Kidney (tissue), 14 donors: ENCODE results near the gene PCDHGC3. TPM values are rescaled to one million over a fixed set of nuclear protein-coding genes. Genes with fewer than 3 reads are reported as not detected.

ENCODE experiments used
- DNase-seq, 5 donors: peaks; one replicate each; pipeline ENCODE4 v3.0.0-alpha.2; 2013 to 2020
- FAIRE-seq: peaks from 2 replicates; lab custom pipeline; 2012; peaks lifted over from hg19 to GRCh38; lab: Jason Lieb, UNC
- H3K27ac ChIP-seq, 2 donors: one replicate each; pipeline ENCODE4 v1.7.0; 2013; ENCODE audit warnings: low read depth in 2 of 2, low read length in 2 of 2, inconsistent platforms in 1 of 2
- H3K27me3 ChIP-seq: one replicate; pipeline ENCODE4 v1.7.1; 2013; ENCODE audit warnings: low read length, inconsistent platforms; ENCODE audit not compliant: control insufficient read depth, insufficient read depth
- H3K36me3 ChIP-seq, 3 donors: one replicate each; pipeline versions ENCODE4 v1.7.0 to v1.7.1; 2013; ENCODE audit warnings: low read length in 3 of 3, control low read depth in 1 of 3, inconsistent platforms in 1 of 3; ENCODE audit not compliant: insufficient read depth in 3 of 3, control insufficient read depth in 2 of 3
- H3K4me1 ChIP-seq, 3 donors: one replicate each; pipeline versions ENCODE4 v1.7.0 to v1.7.1; 2013; ENCODE audit warnings: low read length in 3 of 3, inconsistent platforms in 1 of 3, low read depth in 1 of 3; ENCODE audit not compliant: control insufficient read depth in 2 of 3, insufficient read depth in 2 of 3
- H3K4me3 ChIP-seq, 3 donors: one replicate each; pipeline versions ENCODE4 v1.7.0 to v1.8.1; 2013; ENCODE audit warnings: low read length in 3 of 3, control low read depth in 1 of 3, inconsistent platforms in 1 of 3
- H3K9ac ChIP-seq, 3 donors: one replicate each; pipeline versions ENCODE4 v1.7.0 to v1.7.1; 2013; ENCODE audit warnings: low read length in 3 of 3, control low read depth in 1 of 3, inconsistent platforms in 1 of 3
- H3K9me3 ChIP-seq, 3 donors: one replicate each; pipeline versions ENCODE4 v1.7.0 to v1.7.1; 2013; ENCODE audit warnings: low read length in 3 of 3, control low read depth in 1 of 3, inconsistent platforms in 1 of 3; ENCODE audit not compliant: control insufficient read depth in 2 of 3, insufficient read depth in 1 of 3
- CTCF ChIP-seq: IDR thresholded peaks from 3 replicates; pipeline ENCODE4 v1.5.1; 2012; ENCODE audit warnings: mild to moderate bottlenecking, moderate library complexity, borderline replicate concordance; ENCODE audit not compliant: insufficient read depth; ENCODE audit errors: extremely low read depth
- intact Hi-C: fragments of 100-400 bp; cut with DNase I; formaldehyde crosslinking; loops from one replicate; pipeline ENCODE4 v1.11.1; 2022
- polyA plus RNA-seq: library from polyadenylated mRNA; stranded (reverse); fragments of 350-450 nt; fragmentation: Illumina TruSeq; extraction: RNeasy Lipid Tissue Mini Kit (QIAGEN cat#74804); gene quantifications from one replicate; pipeline ENCODE4 v1.2.3, GENCODE V29; 2014; ENCODE audit warnings: low read depth, low replicate concordance; ENCODE audit not compliant: insufficient read depth
- total RNA-seq: library from RNA; stranded (reverse); fragmentation: NEBNext Ultra II Directional; extraction: Animal tissue kit (Norgen Biotek cat#: 25700); gene quantifications from one replicate; pipeline ENCODE4 v1.2.1, GENCODE V29; 2021
- donor health status: control.
- donor health status: control.
- donor health status: control.
- donor health status: control.
- donor health status: control.
- donor health status: DM: yes; HTN: yes; CAD: no.
- donor health status: Normal renal cell carcinoma (clear cell type).

PCDHGC3 gene
- total and polyA plus RNA-seq, 2 donors from 2014 or later: 41.0 to 51.5 TPM

GRCh38 chr5:141512911-141513626, 37.3 kb downstream of the PCDHGC3 start:
- intact Hi-C loops: no loop called here
- H3K36me3 ChIP-seq: peaks cover 5 to 17% (median 6%) of the 10 kb centered on the region in 3 donors
- no peak for FAIRE-seq
- peak overlapping the region; percentile 74 to 99 (median 75) for H3K9ac ChIP-seq
- H3K4me3 ChIP-seq: peak overlapping the region; percentile 92 to 99 (median 93)
- H3K4me1 ChIP-seq: peaks cover 11 to 16% (median 14%) of the 10 kb centered on the region in 3 donors
- no peaks in the 10 kb centered on the region for H3K9me3 ChIP-seq
- no peaks in the 10 kb centered on the region for H3K27me3 ChIP-seq
- DNase-seq: peak; percentile 80 to 93 (median 90)
- H3K27ac ChIP-seq: peak overlapping the region; percentile 68 to 77
- no peak for TF ChIP-seq CTCF

DNA sequence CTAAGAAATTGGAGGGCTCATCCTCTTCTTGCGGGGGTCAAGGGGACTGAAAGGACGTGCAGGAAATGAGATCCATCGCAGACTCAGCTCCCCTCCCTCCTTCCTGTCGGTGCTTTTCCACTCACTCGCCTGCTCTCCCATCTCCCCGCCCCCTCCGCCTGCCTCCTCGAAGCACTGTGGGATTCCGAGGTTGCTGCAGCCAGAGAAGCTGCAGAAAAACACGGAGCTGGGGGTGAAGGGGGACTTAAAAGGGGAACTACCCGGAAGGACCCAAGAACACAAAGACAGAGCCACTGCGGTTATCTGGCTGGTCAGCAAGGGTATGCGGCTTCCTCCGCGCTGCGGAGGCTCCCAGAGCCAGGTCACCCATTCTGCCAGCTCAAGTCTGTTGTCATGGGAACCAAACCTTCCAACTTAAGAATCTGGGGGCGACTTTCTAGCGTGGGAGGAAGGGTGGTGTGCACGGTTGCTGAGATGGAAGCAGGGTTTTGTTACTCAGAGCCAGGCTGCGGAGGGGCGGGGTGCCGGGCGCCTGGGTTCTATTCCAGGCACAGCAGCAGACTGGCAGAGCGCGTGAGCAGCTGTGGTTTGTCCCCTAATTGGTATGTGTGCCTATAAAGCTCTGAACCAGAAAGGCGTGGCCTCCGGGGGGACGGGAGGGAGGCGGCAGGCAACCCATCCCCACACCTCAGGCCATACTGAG, 38.0 kb downstream of the PCDHGC3 start:
- peak overlapping the region; percentile 69 to 77 for H3K27ac ChIP-seq
- FAIRE-seq (no peak), DNase-seq (peak; percentile 88 to 95 (median 92))
- peaks cover 6 to 18% (median 7%) of the 10 kb centered on the region in 3 donors for H3K36me3 ChIP-seq
- intact Hi-C loops: no loop called here
- peaks cover 11 to 16% (median 14%) of the 10 kb centered on the region in 3 donors for H3K4me1 ChIP-seq
- H3K9me3 ChIP-seq: no peaks in the 10 kb centered on the region
- H3K27me3 ChIP-seq: no peaks in the 10 kb centered on the region
- H3K4me3 ChIP-seq: peak overlapping the region; percentile 92 to 99 (median 93)
- peak overlapping the region in 2 of 3 donors; percentile 75 to 99 for H3K9ac ChIP-seq
- no peak for TF ChIP-seq CTCF

DNA sequence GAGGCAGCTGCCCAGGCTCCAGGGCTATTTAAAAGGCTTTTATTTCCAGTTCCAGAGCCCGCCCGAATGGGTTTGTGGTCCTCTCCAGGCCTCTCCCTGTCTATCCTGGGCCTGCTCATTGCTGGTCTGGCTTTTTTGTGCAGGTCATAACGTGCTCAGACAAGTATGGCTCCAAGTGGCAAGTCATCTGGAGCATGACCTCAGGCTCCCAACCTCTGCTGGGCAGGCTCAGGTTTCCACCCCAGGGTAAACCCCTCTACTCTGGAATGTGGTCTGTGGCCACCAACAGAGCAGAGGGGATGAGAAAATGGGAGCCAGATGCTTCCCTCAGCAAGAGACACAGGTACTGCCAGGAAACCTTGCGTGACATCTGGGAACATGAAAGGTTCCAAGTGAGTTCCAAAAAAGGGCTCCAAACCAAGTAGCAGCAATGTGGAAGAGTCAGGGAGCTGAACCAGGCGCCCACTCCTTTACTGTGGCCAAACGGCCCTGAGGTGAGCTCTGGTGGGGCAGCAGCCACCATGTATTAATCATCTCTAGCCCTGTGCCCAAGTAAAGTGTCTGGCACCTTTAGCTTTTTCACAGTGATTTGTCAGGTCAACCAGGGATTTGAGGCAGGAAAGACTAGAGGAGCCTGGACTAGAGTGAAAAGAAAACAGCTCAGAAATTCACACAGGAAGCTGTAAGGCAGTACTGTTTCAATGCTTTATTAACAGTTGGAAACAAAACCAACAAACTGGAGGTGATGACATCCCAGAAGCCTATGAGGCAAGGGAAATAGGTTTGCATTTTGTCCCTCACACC, 38.8 kb downstream of the PCDHGC3 start:
- H3K9ac ChIP-seq: no peak overlapping the region
- TF ChIP-seq CTCF: no peak
- FAIRE-seq (no peak), DNase-seq (peak in 1 of 5 donors; percentile 56)
- H3K27me3 ChIP-seq: no peaks in the 10 kb centered on the region
- H3K27ac ChIP-seq: peak overlapping the region; percentile 60 to 69
- peaks cover 10 to 25% (median 14%) of the 10 kb centered on the region in 3 donors for H3K36me3 ChIP-seq
- no peaks in the 10 kb centered on the region for H3K9me3 ChIP-seq
- intact Hi-C loops: no loop called here
- H3K4me3 ChIP-seq: peak overlapping the region in 1 of 3 donors; percentile 93
- peaks cover 7 to 12% (median 9%) of the 10 kb centered on the region in 3 donors for H3K4me1 ChIP-seq
